GM12875 (cell line): ENCODE measurements around the gene PLET1.
"Not testable (repeated sequence)": the region's sequence is repeated elsewhere in the genome, so short reads cannot be mapped to it uniquely, and the experiment has no call there.

Source experiments
- H3K4me3 ChIP-seq: one replicate; pipeline ENCODE4 v1.5.1; 2011; ENCODE audit warnings: low read depth, low read length, control low read depth
- TF ChIP-seq, protein P1 (sequence below): IDR thresholded peaks from 2 replicates; pipeline ENCODE4 v1.5.1; 2011; ENCODE audit warnings: low read depth, mild to moderate bottlenecking, control low read depth, inconsistent platforms, low read length, moderate library complexity, borderline replicate concordance; ENCODE audit not compliant: insufficient read depth

PLET1 gene

DNA sequence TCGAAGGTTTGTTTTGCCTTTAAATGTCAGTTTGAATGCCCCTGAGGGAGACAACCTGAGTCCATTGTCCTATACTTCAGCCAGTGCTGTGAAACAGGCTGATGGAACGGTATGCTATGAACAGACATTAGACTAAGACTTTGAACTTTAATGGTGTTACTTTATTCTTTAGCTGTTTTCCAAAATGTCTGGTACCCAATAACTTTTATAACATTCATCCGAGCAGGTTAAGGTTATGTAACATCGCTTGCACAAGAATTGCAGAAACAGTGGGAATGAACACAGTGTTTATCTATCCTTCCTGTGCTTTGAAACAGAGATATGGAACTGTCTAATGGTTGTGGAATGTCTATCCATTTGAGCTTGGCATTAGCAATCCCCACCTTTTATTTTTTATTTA is 46.9 kb downstream of the PLET1 start:
- no peak overlapping the region for H3K4me3 ChIP-seq
- TF ChIP-seq, protein P1, sequence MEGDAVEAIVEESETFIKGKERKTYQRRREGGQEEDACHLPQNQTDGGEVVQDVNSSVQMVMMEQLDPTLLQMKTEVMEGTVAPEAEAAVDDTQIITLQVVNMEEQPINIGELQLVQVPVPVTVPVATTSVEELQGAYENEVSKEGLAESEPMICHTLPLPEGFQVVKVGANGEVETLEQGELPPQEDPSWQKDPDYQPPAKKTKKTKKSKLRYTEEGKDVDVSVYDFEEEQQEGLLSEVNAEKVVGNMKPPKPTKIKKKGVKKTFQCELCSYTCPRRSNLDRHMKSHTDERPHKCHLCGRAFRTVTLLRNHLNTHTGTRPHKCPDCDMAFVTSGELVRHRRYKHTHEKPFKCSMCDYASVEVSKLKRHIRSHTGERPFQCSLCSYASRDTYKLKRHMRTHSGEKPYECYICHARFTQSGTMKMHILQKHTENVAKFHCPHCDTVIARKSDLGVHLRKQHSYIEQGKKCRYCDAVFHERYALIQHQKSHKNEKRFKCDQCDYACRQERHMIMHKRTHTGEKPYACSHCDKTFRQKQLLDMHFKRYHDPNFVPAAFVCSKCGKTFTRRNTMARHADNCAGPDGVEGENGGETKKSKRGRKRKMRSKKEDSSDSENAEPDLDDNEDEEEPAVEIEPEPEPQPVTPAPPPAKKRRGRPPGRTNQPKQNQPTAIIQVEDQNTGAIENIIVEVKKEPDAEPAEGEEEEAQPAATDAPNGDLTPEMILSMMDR, result no peak

- TF ChIP-seq, protein P1, result no peak
Observed at GRCh38 chr11:112212710-112213109, 48.0 kb downstream of the PLET1 start.

DNA sequence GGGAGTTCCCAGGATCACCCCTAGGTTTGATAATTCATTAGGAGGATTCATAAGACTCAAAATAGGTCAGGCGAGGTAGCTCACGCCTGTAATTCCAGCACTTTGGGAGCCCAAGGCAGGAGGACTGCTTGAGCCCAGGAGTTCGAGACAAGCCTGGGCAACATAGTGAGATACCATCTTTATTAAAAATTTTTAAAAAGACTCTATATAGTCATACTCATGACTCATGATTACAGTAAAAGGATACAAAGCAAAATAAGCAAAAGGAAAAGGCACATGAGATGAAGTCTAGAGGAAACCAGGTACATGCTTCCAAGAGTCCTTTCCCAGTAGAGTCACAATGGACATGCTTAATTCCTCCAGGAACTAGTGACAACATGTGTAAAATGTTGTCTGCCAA is 48.4 kb downstream of the PLET1 start:
- TF ChIP-seq, protein P1, result no peak
- no peak overlapping the region for H3K4me3 ChIP-seq

More at GRCh38 chr11:112212710-112213109, 48.0 kb downstream of the PLET1 start:
- no peak overlapping the region for H3K4me3 ChIP-seq

DNA sequence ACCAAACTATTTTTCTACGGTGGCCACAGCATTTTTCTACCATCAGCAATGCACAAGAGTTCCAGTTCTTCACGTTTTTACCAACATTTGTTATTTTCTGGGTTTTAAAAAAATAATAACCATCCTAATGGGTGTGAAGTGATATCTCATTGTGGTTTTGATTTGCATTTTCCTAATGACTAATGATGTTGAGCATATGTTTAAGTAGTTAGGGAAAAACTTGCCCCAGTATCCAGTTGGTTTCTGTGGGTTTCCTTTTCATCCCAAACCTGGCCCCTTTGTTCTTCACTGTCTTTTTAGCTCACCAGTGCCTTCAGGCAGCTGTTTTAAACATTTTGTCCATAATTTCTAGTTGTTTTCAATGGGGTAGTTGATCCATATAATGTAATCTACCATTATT is 49.1 kb downstream of the PLET1 start:
- TF ChIP-seq, protein P1, result no peak

GRCh38 chr11:112210890-112211289 is 49.8 kb downstream of the PLET1 start:
- TF ChIP-seq, protein P1, result no peak
- H3K4me3 ChIP-seq, result no peak overlapping the region

More for the DNA sequence above, 49.1 kb downstream of the PLET1 start:
- no peak overlapping the region for H3K4me3 ChIP-seq

DNA sequence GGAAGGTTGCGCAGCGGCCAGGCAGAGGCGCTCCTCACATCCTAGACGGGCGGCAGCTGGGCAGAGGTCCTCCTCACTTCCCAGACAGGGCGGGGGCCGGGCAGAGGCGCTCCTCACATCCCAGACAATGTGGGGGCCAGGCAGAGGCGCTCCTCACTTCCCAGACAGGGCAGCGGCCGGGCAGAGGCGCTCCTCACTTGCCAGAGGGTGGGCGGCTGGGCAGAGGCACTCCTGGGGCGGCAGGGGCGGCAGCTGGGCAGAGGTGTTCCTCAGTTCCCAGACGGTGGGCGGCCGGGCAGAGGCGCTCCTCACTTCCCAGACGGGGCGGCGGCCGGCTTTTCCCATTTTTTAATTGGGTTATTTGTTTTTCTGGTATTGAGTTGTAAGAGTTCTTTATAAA is 54.6 kb downstream of the PLET1 start:
- TF ChIP-seq, protein P1, result no peak
- H3K4me3 ChIP-seq, result no peak overlapping the region

GRCh38 chr11:112200252-112200651 is 60.4 kb downstream of the PLET1 start:
- TF ChIP-seq, protein P1, result no peak
- H3K4me3 ChIP-seq, result no peak overlapping the region

- not testable (repeated sequence) for H3K4me3 ChIP-seq
Observed at GRCh38 chr11:112199101-112199500, 61.6 kb downstream of the PLET1 start.
